ENCODE data around the gene KLHL3. TPM values are rescaled to one million over a fixed set of nuclear protein-coding genes. Genes with fewer than 3 reads are reported as not detected.

Gene KLHL3
- total and polyA plus RNA-seq, 4 donors: 1.0 to 14.2 (median 4.4) TPM

- TF ChIP-seq CTCF (IDR thresholded peaks at IDR 0.05; ENCODE audit: control extremely low read depth, extremely low read depth): no peak
- ATAC-seq (ENCODE audit: insufficient read depth, low FRiP score): no peak
- WGBS, 2 donors: 17 to 27% methylated on average over 6 of the region's 6 CpGs
These were observed 137.5 kb downstream of the KLHL3 start for GRCh38 chr5:137598399-137598798.

GRCh38 chr5:137596941-137597340, 138.9 kb downstream of the KLHL3 start:
- H3K4me3 ChIP-seq: no peak overlapping the region
- no peak for TF ChIP-seq CTCF (IDR thresholded peaks at IDR 0.05; ENCODE audit: control extremely low read depth, extremely low read depth)
- H3K27ac ChIP-seq (ENCODE audit: low read depth in 1 of 2, low read length in 1 of 2): no peak overlapping the region
- no peak for DNase-seq
- 90 to 93% methylated on average over 3 of the region's 3 CpGs for WGBS, 2 donors
- no peaks in the 10 kb centered on the region for H3K27me3 ChIP-seq (ENCODE audit: control insufficient read depth in 3 of 3, insufficient read depth in 3 of 3, low read length in 2 of 3)
- no peaks in the 10 kb centered on the region for H3K36me3 ChIP-seq (ENCODE audit: control insufficient read depth in 4 of 4, insufficient read depth in 4 of 4, low read length in 4 of 4)
- no peaks in the 10 kb centered on the region for H3K9me3 ChIP-seq (ENCODE audit: control insufficient read depth in 4 of 4, insufficient read depth in 3 of 4, low read length in 3 of 4)
- H3K9ac ChIP-seq (ENCODE audit: insufficient read depth in 1 of 2, low read length in 2 of 2): no peak overlapping the region
- no peak for ATAC-seq (ENCODE audit: insufficient read depth, low FRiP score)
- H3K4me1 ChIP-seq (ENCODE audit: control insufficient read depth in 5 of 5, insufficient read depth in 5 of 5, low read length in 5 of 5): no peaks in the 10 kb centered on the region

More at GRCh38 chr5:137598399-137598798, 137.5 kb downstream of the KLHL3 start:
- Histone ChIP-seq H3K9ac (ENCODE audit: insufficient read depth in 1 of 2, low read length in 2 of 2) (no peak overlapping the region), H3K4me3 (no peak overlapping the region), H3K27ac (ENCODE audit: low read depth in 1 of 2, low read length in 1 of 2) (no peak overlapping the region), H3K27me3 (ENCODE audit: control insufficient read depth in 3 of 3, insufficient read depth in 3 of 3, low read length in 2 of 3) (no peaks in the 10 kb centered on the region), H3K9me3 (ENCODE audit: control insufficient read depth in 4 of 4, insufficient read depth in 3 of 4, low read length in 3 of 4) (no peaks in the 10 kb centered on the region), H3K36me3 (ENCODE audit: control insufficient read depth in 4 of 4, insufficient read depth in 4 of 4, low read length in 4 of 4) (no peaks in the 10 kb centered on the region), H3K4me1 (ENCODE audit: control insufficient read depth in 5 of 5, insufficient read depth in 5 of 5, low read length in 5 of 5) (no peaks in the 10 kb centered on the region)
- DNase-seq: no peak

GRCh38 chr5:137595396-137596079, 140.4 kb downstream of the KLHL3 start:
- H3K9me3 ChIP-seq (ENCODE audit: control insufficient read depth in 4 of 4, insufficient read depth in 3 of 4, low read length in 3 of 4): no peaks in the 10 kb centered on the region
- no peaks in the 10 kb centered on the region for H3K36me3 ChIP-seq (ENCODE audit: control insufficient read depth in 4 of 4, insufficient read depth in 4 of 4, low read length in 4 of 4)
- 60 to 66% methylated on average over 4 of the region's 4 CpGs for WGBS, 2 donors
- no peak overlapping the region for H3K9ac ChIP-seq (ENCODE audit: insufficient read depth in 1 of 2, low read length in 2 of 2)
- no peak for TF ChIP-seq CTCF (IDR thresholded peaks at IDR 0.05; ENCODE audit: control extremely low read depth, extremely low read depth)
- ATAC-seq (ENCODE audit: insufficient read depth, low FRiP score) (no peak), DNase-seq (no peak)
- H3K4me3 ChIP-seq: no peak overlapping the region
- H3K27ac ChIP-seq (ENCODE audit: low read depth in 1 of 2, low read length in 1 of 2): no peak overlapping the region
- H3K27me3 ChIP-seq (ENCODE audit: control insufficient read depth in 3 of 3, insufficient read depth in 3 of 3, low read length in 2 of 3): no peaks in the 10 kb centered on the region
- no peaks in the 10 kb centered on the region for H3K4me1 ChIP-seq (ENCODE audit: control insufficient read depth in 5 of 5, insufficient read depth in 5 of 5, low read length in 5 of 5)

GRCh38 chr5:137594717-137595116, 141.2 kb downstream of the KLHL3 start:
- Histone ChIP-seq H3K4me3 (no peak overlapping the region), H3K9me3 (ENCODE audit: control insufficient read depth in 4 of 4, insufficient read depth in 3 of 4, low read length in 3 of 4) (no peaks in the 10 kb centered on the region), H3K27ac (ENCODE audit: low read depth in 1 of 2, low read length in 1 of 2) (no peak overlapping the region), H3K9ac (ENCODE audit: insufficient read depth in 1 of 2, low read length in 2 of 2) (no peak overlapping the region), H3K36me3 (ENCODE audit: control insufficient read depth in 4 of 4, insufficient read depth in 4 of 4, low read length in 4 of 4) (no peaks in the 10 kb centered on the region), H3K4me1 (ENCODE audit: control insufficient read depth in 5 of 5, insufficient read depth in 5 of 5, low read length in 5 of 5) (no peaks in the 10 kb centered on the region), H3K27me3 (ENCODE audit: control insufficient read depth in 3 of 3, insufficient read depth in 3 of 3, low read length in 2 of 3) (no peaks in the 10 kb centered on the region)
- no peak for TF ChIP-seq CTCF (IDR thresholded peaks at IDR 0.05; ENCODE audit: control extremely low read depth, extremely low read depth)
- peak in 1 of 3 donors; percentile 12 for DNase-seq
- 42 to 53% methylated on average over 2 of the region's 2 CpGs for WGBS, 2 donors
- no peak for ATAC-seq (ENCODE audit: insufficient read depth, low FRiP score)

Measured in lung (tissue), 12 donors.